Neural cell (in vitro differentiated cells): Measurements from ENCODE around the gene THADA.

ENCODE experiments used
- TAF1 ChIP-seq: IDR thresholded peaks from 2 replicates; pipeline ENCODE4 v1.6.1; 2012; ENCODE audit warnings: low read depth
- TF ChIP-seq, protein P1 (sequence below): fragments of 450-650 bp; IDR thresholded peaks from 2 replicates; pipeline ENCODE4 v1.5.1; 2014; ENCODE audit warnings: antibody characterized with exemption, mild to moderate bottlenecking, moderate library complexity; ENCODE audit not compliant: poor library complexity, severe bottlenecking

DNA sequence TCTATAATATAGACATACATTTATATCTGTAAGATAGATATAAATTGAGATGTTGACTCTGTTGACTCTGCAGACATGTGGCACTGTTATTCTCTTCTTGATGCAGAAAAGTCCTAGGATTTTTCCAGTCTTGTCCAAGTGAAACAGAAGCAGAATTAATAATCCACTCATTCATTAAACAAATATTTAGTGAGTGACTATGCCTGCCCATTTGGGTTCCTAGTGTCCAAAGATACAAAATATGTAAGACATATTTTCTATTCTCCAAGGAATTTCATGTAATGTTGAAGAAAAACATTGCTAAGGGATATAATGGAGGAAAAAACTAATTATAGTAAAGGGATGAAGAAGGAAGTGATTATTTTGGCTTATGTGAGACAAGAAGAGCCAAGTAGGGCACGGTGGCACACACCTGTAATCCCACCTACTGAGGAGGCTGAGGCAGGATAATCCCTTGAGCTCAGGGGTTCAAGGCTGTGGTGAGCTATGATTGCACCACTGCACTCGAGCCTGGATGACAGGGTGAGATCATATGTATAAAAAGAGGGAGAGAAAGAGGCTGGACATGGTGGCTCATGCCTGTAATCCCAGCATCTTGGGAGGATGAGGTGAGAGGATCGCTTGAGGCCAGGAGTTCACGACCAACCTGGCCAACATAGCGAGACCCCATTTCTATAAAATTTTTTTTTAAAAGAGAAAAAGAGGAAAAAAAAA lies 21.3 kb upstream of the THADA start:
- TF ChIP-seq TAF1, result no peak
- TF ChIP-seq, protein P1, sequence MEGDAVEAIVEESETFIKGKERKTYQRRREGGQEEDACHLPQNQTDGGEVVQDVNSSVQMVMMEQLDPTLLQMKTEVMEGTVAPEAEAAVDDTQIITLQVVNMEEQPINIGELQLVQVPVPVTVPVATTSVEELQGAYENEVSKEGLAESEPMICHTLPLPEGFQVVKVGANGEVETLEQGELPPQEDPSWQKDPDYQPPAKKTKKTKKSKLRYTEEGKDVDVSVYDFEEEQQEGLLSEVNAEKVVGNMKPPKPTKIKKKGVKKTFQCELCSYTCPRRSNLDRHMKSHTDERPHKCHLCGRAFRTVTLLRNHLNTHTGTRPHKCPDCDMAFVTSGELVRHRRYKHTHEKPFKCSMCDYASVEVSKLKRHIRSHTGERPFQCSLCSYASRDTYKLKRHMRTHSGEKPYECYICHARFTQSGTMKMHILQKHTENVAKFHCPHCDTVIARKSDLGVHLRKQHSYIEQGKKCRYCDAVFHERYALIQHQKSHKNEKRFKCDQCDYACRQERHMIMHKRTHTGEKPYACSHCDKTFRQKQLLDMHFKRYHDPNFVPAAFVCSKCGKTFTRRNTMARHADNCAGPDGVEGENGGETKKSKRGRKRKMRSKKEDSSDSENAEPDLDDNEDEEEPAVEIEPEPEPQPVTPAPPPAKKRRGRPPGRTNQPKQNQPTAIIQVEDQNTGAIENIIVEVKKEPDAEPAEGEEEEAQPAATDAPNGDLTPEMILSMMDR, result no peak
